Fibroblast of lung (primary cell): Measurements from ENCODE around the gene CALD1. TPM values are rescaled to one million over a fixed set of nuclear protein-coding genes. Genes with fewer than 3 reads are reported as not detected.

ENCODE experiments used
- DNase-seq, 2 donors: peaks; one replicate each; pipeline versions ENCODE4 v3.0.0 to v3.0.0-alpha.2; 2010; ENCODE audit warnings: low read depth in 2 of 2
- H2AFZ ChIP-seq: 2 replicates; pipeline ENCODE4 v1.5.1; 2012; ENCODE audit warnings: low read length, control low read depth, inconsistent platforms
- H3K27ac ChIP-seq: 2 replicates; pipeline ENCODE4 v1.5.1; 2011; ENCODE audit warnings: low read length, control low read depth; ENCODE audit not compliant: insufficient read depth
- H3K27me3 ChIP-seq: 2 replicates; pipeline ENCODE4 v1.5.1; 2011; ENCODE audit warnings: mild to moderate bottlenecking, low read length; ENCODE audit not compliant: control insufficient read depth, insufficient read depth
- H3K36me3 ChIP-seq: 2 replicates; pipeline ENCODE4 v1.5.1; 2011; ENCODE audit warnings: low read length; ENCODE audit not compliant: control insufficient read depth, insufficient read depth
- H3K4me1 ChIP-seq: 2 replicates; pipeline ENCODE4 v1.5.1; 2011; ENCODE audit warnings: low read length; ENCODE audit not compliant: control insufficient read depth, insufficient read depth; ENCODE audit errors: extremely low read depth
- H3K4me2 ChIP-seq: 2 replicates; pipeline ENCODE4 v1.5.1; 2011; ENCODE audit warnings: low read length, control low read depth; ENCODE audit not compliant: insufficient read depth; ENCODE audit errors: extremely low read depth
- H3K4me3 ChIP-seq, 4 experiments: fragments of 200-600 bp in 1 of 4; sonication (generic) in 1 of 4; replicated peaks in 1 of 4; 2 replicates each; pipeline ENCODE4 v1.5.1; 2011 to 2016; ENCODE audit warnings: low read length in 4 of 4, low read depth in 3 of 4, mild to moderate bottlenecking in 3 of 4, control low read depth in 2 of 4, inconsistent platforms in 1 of 4, mixed read lengths in 1 of 4; ENCODE audit not compliant: insufficient read depth in 1 of 4; ENCODE audit errors: control extremely low read depth in 1 of 4
- H3K79me2 ChIP-seq: 2 replicates; pipeline ENCODE4 v1.5.1; 2012; ENCODE audit warnings: mild to moderate bottlenecking, low read length, inconsistent platforms; ENCODE audit not compliant: control insufficient read depth, insufficient read depth
- H3K9ac ChIP-seq: 2 replicates; pipeline ENCODE4 v1.5.1; 2011; ENCODE audit warnings: mild to moderate bottlenecking, low read length, control low read depth; ENCODE audit not compliant: insufficient read depth
- H3K9me3 ChIP-seq: 2 replicates; pipeline ENCODE4 v1.5.1; 2012; ENCODE audit warnings: low read depth, low read length; ENCODE audit not compliant: control insufficient read depth, insufficient read depth
- H4K20me1 ChIP-seq: 2 replicates; pipeline ENCODE4 v1.5.1; 2011; ENCODE audit warnings: low read length; ENCODE audit not compliant: control insufficient read depth, insufficient read depth; ENCODE audit errors: extremely low read depth
- CTCF ChIP-seq, 2 donors: IDR thresholded peaks in 1 of 2; conservative IDR thresholded peaks in 1 of 2; 1 replicate in 1 of 2; 2 replicates in 1 of 2; pipeline ENCODE4 v1.5.1; 2011 to 2012; ENCODE audit warnings: low read length in 2 of 2, control low read depth in 1 of 2, inconsistent platforms in 1 of 2, low read depth in 1 of 2, mild to moderate bottlenecking in 1 of 2
- EZH2 ChIP-seq: IDR thresholded peaks from 2 replicates; pipeline ENCODE4 v1.5.1; 2012; ENCODE audit warnings: low read length, control low read depth, mild to moderate bottlenecking; ENCODE audit errors: missing control alignments
- polyA plus RNA-seq, 2 donors: library from polyadenylated mRNA; depleted of rRNA in 1 of 2; stranded (reverse) in 1 of 2; unstranded in 1 of 2; fragments of >200 nt; gene quantifications; 2 replicates each; pipeline ENCODE4 v1.2.1, GENCODE V29; 2011 to 2012; ENCODE audit warnings: missing spikeins in 1 of 2
- total RNA-seq: library from RNA; depleted of rRNA; stranded (reverse); fragments of >200 nt; gene quantifications from 2 replicates; pipeline ENCODE4 v1.2.1, GENCODE V29; 2014

The CALD1 gene
- total and polyA plus RNA-seq, 2 donors (not counting 1 experiment from before 2014, with no cell fraction given), result 343 to 1,187 TPM

DNA sequence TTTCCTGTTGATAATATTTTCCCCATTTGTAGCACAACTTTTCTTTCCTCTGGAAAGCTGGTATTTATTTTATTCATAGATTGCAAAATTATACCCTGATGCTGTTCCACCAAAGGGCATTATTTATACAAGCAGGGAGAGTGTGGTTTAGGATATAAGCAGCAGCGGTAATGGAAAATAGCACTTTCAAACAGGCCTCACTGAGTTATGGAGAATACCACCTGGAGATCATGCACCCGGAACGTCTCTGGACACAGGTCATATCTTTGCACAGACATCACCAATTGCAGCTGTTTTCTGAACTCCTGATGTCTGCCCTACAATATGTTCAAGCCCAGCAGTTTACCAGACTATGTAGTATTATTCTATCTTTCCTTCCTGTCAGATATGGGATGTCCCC lies 2.0 kb upstream of the CALD1 start:
- no peak for DNase-seq
- no peak overlapping the region for H2AFZ ChIP-seq

GRCh38 chr7:134777908-134778580 lies 1.4 kb upstream of the CALD1 start:
- Histone ChIP-seq H3K9me3 (no peaks in the 10 kb centered on the region), H4K20me1 (no peaks in the 10 kb centered on the region), H3K4me2 (peak overlapping the region; percentile 53), H3K79me2 (peaks cover 34% of the 10 kb centered on the region), H3K36me3 (no peaks in the 10 kb centered on the region), H3K4me1 (peaks cover 18% of the 10 kb centered on the region), H3K27me3 (no peaks in the 10 kb centered on the region), H3K9ac (no peak overlapping the region), H3K4me3 (peak overlapping the region in 1 of 4 experiments; percentile 7), H3K27ac (peak overlapping the region; percentile 79), H2AFZ (no peak overlapping the region)
- TF ChIP-seq CTCF (conservative IDR thresholded peaks at IDR 0.05 in 1 of 2, IDR thresholded peaks at IDR 0.05 in 1 of 2; ENCODE audit: low read depth in 1 of 2, low read length in 2 of 2), result no peak
- no peak for TF ChIP-seq EZH2
- DNase-seq, result peak in 1 of 2 donors; percentile 56

More for the DNA sequence above, 2.0 kb upstream of the CALD1 start:
- Histone ChIP-seq H3K4me1 (peaks cover 15% of the 10 kb centered on the region), H3K36me3 (no peaks in the 10 kb centered on the region), H3K79me2 (peaks cover 28% of the 10 kb centered on the region), H3K27ac (peak overlapping the region; percentile 79), H4K20me1 (no peaks in the 10 kb centered on the region), H3K4me3 (no peak overlapping the region), H3K4me2 (no peak overlapping the region), H3K9ac (no peak overlapping the region), H3K27me3 (no peaks in the 10 kb centered on the region), H3K9me3 (no peaks in the 10 kb centered on the region)
- TF ChIP-seq CTCF (conservative IDR thresholded peaks at IDR 0.05 in 1 of 2, IDR thresholded peaks at IDR 0.05 in 1 of 2; ENCODE audit: low read depth in 1 of 2, low read length in 2 of 2), result no peak

GRCh38 chr7:134779741-134780065 lies 269 bp downstream of the CALD1 start:
- no peak for DNase-seq
- Histone ChIP-seq H3K9ac (peak overlapping the region; percentile 77), H3K4me3 (peak overlapping the region; percentile 80 to 98 (median 88)), H2AFZ (no peak overlapping the region), H3K27me3 (no peaks in the 10 kb centered on the region), H3K79me2 (peaks cover 51% of the 10 kb centered on the region), H3K36me3 (peaks cover 2% of the 10 kb centered on the region), H3K4me2 (peak overlapping the region; percentile 90), H3K27ac (peak overlapping the region; percentile 79), H3K9me3 (no peaks in the 10 kb centered on the region), H4K20me1 (no peaks in the 10 kb centered on the region), H3K4me1 (peaks cover 18% of the 10 kb centered on the region)
- TF ChIP-seq CTCF (conservative IDR thresholded peaks at IDR 0.05 in 1 of 2, IDR thresholded peaks at IDR 0.05 in 1 of 2; ENCODE audit: low read depth in 1 of 2, low read length in 2 of 2), result no peak
- TF ChIP-seq EZH2, result no peak
